SW480 (cell line): ENCODE measurements around the gene GOLPH3.
"Not testable (repeated sequence)": the region's sequence is repeated elsewhere in the genome, so short reads cannot be mapped to it uniquely, and the experiment has no call there.

Experiments used
- DNase-seq: peaks from one replicate; pipeline ENCODE4 v3.0.0-alpha.2; 2016; ENCODE audit warnings: low spot score

GOLPH3 gene

DNA sequence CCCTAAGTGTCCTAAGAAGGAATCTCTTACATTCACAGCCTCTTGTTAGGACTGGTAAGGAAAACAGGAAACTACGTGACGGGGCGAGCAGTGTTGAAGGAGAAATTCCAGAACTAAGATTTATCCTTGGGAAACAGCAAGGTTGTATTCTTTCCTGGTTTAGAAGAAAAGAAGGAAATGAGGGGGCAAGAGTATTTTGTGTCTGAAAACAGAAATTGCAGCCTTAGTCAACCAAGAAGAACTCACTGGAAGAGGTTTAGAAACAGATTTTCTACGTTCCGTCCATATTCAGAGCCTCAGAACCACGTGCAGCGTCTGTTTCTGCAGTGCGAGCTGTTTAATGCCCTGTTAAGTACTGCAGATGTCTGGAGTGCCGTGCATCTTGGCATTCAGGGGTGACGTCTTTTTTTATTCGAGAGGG is 75.2 kb downstream of the GOLPH3 start:
- DNase-seq = no peak

- no peak for DNase-seq
These were observed 75.8 kb downstream of the GOLPH3 start for GRCh38 chr5:32098291-32098690.

DNA sequence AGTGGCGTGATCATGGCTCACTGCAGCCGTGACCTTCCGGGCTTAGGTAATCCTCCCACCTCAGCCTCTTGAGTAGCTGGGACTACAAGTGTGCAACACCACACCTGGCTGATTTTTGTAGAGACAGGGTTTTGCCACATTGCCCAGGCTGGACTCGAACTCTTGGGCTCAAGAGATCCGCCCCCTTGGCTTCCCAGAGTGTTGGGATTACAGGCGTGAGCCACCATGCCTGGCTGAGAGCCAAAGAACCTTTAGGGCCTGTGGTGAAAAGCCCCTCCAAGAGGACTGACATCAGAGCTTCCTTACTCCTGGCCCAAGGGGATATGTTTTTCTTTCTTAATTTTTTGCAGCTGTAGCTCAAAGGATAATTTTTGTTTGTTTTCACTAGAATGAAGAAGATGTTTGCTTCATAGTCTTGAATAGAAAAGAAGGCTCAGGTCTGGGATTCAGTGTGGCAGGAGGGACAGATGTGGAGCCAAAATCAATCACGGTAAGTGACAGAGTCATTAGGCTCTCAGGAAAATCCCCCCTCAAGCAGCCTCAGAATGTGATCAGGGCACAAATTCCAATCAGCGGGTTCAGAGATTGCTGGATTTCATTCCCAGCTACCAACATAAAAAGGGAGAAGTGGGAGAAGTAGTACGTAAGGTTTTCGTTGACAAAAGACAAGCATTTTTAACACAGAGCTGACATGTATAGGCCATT is 77.1 kb downstream of the GOLPH3 start:
- no peak for DNase-seq

GRCh38 chr5:32095261-32095671 is 78.9 kb downstream of the GOLPH3 start:
- DNase-seq = no peak

- no peak for DNase-seq
These were observed 79.4 kb downstream of the GOLPH3 start for GRCh38 chr5:32094691-32095090.

DNA sequence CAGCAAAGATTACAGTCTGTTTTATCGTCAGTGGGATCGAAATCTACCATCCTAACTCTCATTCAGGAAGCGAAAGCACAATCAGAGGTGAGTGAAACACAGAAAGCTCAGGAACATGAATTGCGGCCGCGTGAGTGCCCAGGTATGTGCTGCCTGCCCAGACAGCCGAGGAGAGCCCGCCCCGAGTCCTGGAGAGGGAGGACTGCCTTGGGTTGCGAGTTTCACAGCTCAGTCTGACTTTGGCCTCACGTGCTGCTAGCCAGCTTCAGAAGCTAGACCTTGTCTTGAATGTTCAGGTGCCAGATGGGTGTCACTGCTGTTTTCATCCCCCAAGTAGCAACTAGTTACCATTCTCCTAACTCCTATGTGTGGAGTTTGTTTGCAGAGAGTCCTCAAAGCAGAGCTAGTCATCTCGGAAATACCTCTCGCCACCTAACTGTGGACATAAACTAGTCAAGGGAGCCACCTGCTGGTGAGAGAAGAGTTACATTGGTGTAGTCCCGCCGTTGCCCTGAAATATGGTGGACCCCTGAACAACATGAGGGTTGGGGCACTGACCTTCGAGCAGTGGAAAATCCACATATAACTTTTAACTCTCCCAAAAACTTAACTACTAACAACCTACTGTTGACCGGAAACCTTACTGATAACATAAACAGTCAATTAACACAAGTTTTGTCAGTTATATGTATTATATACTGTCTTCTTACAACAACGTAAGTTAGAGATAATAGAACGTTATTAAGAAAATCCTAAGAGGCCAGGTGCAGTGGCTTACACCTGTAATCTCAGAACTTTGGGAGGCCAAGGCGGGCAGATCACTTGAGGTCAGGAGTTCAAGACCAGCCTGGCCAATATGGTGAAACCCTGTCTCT is 80.9 kb downstream of the GOLPH3 start:
- DNase-seq = peak; percentile 72

- DNase-seq = no peak
These were observed 83.4 kb downstream of the GOLPH3 start for GRCh38 chr5:32090755-32091128.

- no peak for DNase-seq
These were observed 83.9 kb downstream of the GOLPH3 start for GRCh38 chr5:32090026-32090754.

DNA sequence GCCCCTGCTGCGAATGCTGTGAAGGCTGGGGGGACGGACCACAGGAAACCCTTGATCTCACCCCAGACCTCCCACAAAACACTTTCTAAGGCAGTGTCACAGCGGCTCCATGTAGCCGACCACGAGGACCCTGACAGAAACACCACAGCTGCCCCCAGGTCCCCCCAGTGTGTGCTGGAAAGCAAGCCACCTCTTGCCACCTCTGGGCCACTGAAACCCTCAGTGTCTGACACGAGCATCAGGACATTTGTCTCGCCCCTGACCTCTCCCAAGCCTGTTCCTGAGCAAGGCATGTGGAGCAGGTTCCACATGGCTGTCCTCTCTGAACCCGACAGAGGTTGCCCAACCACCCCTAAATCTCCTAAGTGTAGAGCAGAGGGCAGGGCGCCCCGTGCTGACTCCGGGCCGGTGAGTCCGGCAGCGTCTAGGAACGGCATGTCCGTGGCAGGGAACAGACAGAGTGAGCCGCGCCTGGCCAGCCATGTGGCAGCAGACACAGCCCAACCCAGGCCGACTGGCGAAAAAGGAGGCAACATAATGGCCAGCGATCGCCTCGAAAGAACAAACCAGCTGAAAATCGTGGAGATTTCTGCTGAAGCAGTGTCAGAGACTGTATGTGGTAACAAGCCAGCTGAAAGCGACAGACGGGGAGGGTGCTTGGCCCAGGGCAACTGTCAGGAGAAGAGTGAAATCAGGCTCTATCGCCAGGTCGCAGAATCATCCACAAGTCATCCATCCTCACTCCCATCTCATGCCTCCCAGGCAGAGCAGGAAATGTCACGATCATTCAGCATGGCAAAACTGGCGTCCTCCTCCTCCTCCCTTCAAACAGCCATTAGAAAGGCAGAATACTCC is 84.7 kb downstream of the GOLPH3 start:
- no peak for DNase-seq

DNA sequence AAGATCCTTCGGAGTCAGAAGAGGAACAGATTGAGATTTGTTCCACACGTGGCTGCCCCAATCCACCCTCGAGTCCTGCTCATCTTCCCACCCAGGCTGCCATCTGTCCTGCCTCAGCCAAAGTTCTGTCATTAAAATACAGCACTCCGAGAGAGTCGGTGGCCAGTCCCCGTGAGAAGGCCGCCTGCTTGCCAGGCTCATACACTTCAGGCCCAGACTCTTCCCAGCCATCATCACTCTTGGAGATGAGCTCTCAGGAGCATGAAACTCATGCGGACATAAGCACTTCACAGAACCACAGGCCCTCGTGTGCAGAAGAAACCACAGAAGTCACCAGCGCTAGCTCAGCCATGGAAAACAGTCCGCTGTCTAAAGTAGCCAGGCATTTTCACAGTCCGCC is 85.9 kb downstream of the GOLPH3 start:
- no peak for DNase-seq

DNA sequence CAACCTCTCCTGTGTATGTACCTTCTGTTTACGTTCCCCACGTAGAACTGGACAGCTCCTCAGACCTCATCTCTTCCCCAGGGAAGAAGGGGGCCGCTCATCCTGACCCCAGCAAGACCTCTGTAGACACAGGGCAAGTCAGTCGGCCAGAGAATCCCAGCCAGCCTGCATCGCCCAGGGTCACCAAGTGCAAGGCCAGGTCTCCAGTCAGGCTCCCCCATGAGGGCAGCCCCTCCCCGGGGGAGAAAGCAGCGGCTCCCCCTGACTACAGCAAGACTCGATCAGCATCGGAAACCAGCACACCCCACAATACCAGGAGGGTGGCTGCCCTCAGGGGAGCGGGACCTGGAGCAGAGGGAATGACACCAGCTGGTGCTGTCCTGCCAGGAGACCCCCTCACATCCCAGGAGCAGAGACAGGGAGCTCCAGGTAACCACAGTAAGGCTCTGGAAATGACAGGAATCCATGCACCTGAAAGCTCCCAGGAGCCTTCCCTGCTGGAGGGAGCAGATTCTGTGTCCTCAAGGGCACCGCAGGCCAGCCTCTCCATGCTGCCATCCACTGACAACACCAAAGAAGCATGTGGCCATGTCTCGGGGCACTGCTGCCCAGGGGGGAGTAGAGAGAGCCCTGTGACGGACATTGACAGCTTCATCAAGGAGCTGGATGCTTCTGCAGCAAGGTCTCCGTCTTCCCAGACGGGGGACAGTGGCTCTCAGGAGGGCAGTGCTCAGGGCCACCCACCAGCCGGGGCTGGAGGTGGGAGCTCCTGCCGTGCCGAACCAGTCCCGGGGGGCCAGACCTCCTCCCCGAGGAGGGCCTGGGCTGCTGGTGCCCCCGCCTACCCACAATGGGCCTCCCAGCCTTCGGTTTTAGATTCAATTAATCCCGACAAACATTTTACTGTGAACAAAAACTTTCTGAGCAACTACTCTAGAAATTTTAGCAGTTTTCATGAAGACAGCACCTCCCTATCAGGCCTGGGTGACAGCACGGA is 86.7 kb downstream of the GOLPH3 start:
- DNase-seq = no peak

DNA sequence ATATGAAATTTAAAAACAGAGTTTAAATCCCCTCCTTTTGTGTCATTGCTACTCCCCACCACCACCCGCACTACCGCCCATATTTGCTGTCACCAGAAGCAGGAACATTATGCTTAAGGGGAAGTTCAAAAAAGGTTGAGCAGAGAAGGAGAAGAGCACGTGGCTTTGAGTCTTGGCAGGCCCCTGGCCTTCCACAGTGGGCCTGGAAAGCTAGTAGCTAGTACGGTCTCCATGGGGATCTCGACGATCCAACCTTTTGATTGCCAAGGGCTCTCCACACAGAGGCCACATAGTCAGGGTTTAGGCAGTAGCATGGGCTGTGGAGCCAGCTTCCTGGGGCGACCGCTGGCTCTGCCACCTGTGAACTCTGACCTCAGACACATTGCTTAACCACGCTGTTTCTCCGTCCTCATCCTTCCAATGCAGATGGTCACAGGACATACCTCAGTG is 90.1 kb downstream of the GOLPH3 start:
- no peak for DNase-seq

GRCh38 chr5:32082701-32083100 is 91.4 kb downstream of the GOLPH3 start:
- DNase-seq = no peak

GRCh38 chr5:32080565-32080964 is 93.6 kb downstream of the GOLPH3 start:
- not testable (repeated sequence) for DNase-seq

DNA sequence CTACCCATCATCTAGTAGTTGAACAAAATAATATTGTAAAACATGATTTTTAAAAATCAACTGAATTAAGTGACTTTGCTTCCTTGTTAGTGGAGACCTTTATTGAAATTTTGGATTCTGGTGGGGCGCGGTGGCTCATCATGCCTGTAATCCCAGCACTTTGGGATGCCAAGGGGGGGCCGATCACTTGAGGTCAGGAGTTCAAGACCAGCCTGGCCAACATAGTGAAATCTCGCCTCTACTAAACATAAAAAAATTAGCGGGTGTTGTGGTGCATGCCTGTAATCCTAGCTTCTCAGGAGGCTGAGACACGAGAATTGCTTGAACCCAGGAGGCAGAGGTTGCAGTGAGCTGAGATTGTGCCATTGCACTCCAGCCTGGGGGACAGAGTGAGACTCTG is 95.3 kb downstream of the GOLPH3 start:
- not testable (repeated sequence) for DNase-seq

GRCh38 chr5:32076699-32077695 is 97.1 kb downstream of the GOLPH3 start:
- DNase-seq = peak; percentile 46
